NCI-H524 treated with DMSO at 0.1 percent for 48 hours (cell line): ENCODE results near the gene NEDD4L.

Source experiments
- DNase-seq: peaks from one replicate; lab custom pipeline; 2025; lab: John Stamatoyannopoulos, UW

Gene NEDD4L

GRCh38 chr18:58291131-58291530, 247.1 kb downstream of the NEDD4L start:
- no peak for DNase-seq

DNA sequence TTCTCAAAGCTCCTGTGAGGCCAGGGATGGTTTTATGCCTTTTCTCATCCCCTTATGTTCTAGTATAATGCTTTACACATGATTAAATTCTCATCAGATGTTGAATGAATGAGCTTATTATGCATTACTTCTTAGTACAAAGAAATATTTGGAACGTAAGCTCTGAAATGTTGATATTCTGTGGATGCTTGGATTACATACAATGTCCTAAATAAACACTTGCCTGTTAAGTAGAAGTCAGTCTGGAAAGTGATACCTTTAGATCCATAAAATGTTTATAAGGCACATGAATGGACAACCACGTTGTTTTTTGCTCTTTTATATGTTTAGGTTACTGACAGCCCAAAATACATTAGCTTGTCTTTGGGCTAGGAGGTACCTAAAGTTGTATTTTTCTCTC, 248.6 kb downstream of the NEDD4L start:
- no peak for DNase-seq

GRCh38 chr18:58297198-58297597, 253.2 kb downstream of the NEDD4L start:
- no peak for DNase-seq

- DNase-seq = no peak
Measured at GRCh38 chr18:58298251-58299134, 254.5 kb downstream of the NEDD4L start.

DNA sequence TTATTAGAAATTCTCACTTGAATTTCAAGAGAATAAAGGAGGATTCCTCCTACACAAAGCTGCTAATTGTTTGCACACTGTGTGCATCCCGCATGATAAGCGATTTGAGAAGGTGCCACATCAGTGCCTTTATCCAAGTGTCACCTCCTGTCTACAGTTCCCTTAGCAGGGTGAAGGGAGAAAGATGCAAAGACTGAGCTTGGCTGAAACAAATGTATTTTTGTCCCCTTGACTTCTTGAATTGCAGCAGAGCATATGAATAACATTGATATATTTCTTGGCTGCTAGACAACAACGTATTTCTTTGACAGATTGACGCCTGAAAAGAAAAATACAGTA, 255.1 kb downstream of the NEDD4L start:
- no peak for DNase-seq

- no peak for DNase-seq
Measured at GRCh38 chr18:58299936-58300335, 255.9 kb downstream of the NEDD4L start.

GRCh38 chr18:58300867-58301266, 256.8 kb downstream of the NEDD4L start:
- no peak for DNase-seq

GRCh38 chr18:58302811-58303210, 258.8 kb downstream of the NEDD4L start:
- DNase-seq = no peak

- no peak for DNase-seq
Measured at GRCh38 chr18:58303363-58303762, 259.3 kb downstream of the NEDD4L start.

DNA sequence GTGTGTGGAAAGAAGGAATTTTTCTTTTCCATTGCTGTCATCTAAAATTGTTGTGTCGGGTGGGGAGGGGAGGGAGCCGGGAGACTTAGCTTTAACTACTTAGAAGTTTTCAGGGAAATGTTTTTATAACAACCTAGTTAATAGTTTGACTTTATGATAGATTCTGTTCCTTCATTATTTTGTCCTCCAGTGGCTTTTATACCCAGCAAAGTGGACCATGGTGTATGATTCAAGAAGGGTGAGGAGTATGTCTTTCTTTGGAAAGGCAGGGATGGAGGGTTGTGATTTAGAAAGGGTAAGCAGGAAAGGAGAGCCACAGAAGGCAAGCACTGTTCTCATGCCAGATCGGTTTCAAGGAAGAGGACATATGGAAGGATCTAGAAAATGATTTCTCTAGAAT, 261.8 kb downstream of the NEDD4L start:
- no peak for DNase-seq

DNA sequence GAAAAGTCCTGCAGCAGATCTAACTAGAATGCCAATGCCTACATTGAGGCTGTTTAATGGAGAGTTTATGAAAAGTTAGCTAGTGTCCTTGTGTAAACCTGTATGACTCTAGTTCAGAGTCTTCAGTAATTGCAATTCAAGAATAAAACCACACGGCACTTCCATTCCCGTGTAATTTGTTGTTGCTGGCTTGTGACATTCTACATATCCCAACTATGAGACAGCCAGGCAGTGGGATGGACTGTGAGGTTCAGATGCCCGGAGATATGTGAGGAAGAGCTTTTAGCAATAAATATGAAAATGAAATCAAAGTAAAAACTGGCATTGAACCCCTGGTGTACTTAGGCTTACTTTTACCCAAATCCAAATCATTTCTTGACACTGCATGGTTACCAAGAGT, 263.4 kb downstream of the NEDD4L start:
- no peak for DNase-seq

DNA sequence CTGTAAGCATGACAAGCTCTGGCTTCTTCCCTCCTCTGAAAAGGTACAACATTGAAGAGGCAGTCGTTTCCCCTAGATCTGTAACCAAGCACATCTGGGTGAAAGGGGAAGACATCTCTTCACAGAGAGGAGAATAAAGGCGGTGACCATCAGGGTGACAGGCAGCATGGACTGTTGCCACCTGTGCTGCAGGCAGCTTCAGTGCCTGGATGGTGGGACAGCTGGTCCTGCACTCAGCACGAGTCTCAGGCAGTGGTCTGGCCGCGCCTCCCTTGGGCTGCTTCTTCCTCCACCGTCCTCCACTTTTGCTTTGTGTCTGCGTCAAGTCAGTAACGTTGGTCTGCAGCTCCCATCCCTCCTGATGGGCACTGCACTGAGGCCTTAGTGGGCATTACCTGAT, 264.4 kb downstream of the NEDD4L start:
- no peak for DNase-seq

GRCh38 chr18:58309099-58309498, 265.1 kb downstream of the NEDD4L start:
- no peak for DNase-seq

DNA sequence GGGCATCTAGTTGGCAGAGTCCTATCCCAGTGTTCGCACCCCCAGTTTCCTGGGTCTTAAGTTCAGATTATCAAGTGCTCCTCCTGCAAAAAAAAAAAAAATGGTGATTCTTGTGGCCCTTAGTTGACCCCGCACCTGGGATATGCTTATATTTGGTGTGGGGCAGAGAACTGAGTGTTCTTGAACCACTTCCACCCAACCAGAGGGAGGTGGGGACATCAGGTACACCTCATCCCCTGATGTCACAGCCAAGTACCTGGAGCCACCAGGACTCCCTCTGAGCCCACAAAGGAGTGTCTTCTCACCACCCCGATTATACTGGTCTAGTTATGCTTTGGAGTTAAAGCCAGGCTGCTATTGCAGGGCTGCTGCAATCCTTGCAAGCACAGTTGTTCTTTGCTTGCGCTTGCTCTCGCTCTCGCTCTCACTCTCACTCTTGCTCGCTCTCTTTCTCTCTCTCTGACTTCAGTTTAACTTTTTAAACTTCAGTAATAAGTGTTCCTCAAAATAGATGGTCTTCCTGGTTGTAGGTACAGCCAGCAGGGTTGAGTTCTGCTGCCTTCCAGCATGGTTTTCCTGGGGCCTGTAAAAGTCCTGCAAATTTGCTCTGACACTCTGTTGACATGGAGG, 265.7 kb downstream of the NEDD4L start:
- no peak for DNase-seq

GRCh38 chr18:58310517-58310916, 266.5 kb downstream of the NEDD4L start:
- no peak for DNase-seq

- no peak for DNase-seq
Measured at GRCh38 chr18:58311390-58311789, 267.4 kb downstream of the NEDD4L start.

GRCh38 chr18:58313491-58314032, 269.5 kb downstream of the NEDD4L start:
- no peak for DNase-seq

DNA sequence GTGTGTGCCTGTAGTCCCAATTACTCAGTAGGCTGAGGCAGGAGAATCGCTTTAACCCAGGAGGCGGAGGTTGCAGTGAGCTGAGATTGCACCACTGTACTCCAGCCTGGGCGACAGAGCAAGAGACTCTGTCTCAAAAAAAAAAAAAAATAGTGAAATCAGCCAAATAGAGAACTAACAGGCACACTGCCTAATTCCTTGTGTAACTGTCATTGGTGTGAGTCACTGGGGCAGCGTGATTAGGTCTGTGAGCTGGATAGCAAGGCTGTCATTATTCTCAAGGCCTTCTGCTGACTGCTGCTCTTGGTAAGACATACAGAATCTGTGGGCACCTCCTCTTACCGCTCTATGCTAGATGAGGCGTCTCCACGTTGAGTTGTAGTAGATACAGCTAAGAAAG, 270.3 kb downstream of the NEDD4L start:
- DNase-seq = no peak

DNA sequence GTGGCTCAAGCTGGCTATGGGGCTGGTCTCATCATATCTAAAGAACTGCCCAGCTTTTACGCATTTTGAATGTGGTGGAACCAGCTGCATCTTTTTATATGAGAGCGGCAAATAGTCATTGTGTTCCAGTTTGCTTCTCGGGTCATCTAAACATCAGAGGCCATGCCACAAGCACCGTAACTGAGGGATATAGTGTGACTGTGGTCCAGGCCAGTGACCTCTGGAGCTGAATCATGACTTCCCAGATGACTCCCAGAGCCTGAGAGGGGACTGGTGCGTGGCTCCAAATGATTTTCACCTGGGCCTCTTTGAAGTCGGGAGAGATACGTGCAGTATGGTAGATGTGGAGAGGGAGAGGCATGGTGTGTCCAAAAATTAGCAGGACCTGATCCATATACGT, 271.0 kb downstream of the NEDD4L start:
- DNase-seq = no peak

GRCh38 chr18:58315739-58316215, 271.8 kb downstream of the NEDD4L start:
- no peak for DNase-seq

DNA sequence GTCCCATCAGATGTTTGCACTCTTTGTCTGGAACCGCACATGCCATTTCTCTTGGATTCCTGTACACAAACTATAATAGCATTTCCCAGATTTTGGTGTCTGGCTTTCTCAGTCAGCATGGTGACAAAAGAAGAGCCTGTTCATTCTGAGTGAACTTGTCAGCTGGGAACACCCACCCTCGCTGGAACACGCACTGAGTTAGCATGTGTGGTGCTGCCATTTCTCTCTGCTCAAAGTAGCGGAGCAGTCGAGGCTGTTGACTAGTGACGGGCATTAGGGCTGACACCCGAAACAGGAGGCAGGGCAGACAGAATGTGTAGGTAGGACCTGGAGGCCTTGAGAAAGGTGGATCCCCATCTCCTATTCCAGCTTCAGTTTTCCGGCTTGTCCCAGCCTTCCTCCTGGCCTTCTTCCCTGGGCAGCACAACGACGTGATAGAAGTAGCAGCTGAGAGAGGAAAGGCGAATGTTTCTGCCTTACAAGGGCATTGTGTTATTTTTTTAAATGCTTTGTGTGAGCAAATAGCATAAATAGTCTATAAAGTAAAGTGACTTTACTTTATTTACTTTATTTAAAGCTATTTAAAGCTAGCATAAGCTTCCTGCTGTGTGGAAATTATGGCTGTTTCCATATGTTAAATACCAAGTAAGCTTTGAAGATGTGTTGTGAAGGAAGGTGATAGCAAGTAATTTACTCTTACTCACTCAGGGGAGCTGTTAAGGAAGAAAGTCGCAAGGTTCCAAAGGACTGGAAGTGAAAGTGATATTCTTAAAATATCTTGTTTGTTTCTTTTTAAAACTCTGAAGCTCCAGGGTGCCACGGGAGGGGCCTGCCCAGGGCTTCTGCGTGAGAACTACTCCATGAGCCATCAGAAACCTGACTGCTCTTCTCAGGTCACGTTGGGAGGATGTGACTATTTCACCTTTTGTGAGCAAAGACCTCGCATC, 272.6 kb downstream of the NEDD4L start:
- DNase-seq = no peak

DNA sequence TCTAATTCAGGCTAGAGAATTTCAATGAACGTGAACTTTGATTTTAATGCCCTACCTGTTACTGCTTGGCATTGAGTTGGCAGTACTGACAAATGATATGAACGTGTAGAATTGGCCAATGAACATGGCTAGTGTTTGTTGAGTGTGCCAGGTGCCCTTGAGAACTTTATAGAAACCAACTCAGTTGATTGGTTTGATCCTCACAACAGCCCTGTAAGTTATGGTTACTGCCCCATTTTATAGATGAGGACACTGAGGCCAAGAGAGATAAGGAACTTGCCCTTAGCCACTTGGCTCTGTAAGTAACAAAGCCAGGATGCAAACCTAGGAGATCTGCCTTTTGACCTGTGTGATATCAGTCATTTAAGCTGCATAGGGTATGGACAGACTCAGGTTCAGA, 275.7 kb downstream of the NEDD4L start:
- no peak for DNase-seq
